Activated CD4-positive, alpha-beta T cell treated with anti-CD3 and anti-CD28 coated beads, Interleukin-2, amount 10 ng/mL, durations not matched to agents 24 days and 14 days (primary cell): Measurements from ENCODE around the gene PPP1R27. TPM values are rescaled to one million over a fixed set of nuclear protein-coding genes. Genes with fewer than 3 reads are reported as not detected.

Source experiments
- DNase-seq: peaks from one replicate; pipeline ENCODE4 v3.0.0; 2022
- H3K27ac Mint-ChIP-seq: one replicate; pipeline ENCODE4 v1.8.0; 2022; ENCODE audit warnings: mild to moderate bottlenecking, mixed read lengths
- H3K27me3 Mint-ChIP-seq: one replicate; pipeline ENCODE4 v1.8.0; 2022; ENCODE audit warnings: mixed read lengths
- H3K36me3 Mint-ChIP-seq: one replicate; pipeline ENCODE4 v1.8.0; 2022; ENCODE audit warnings: low read depth, mild to moderate bottlenecking, mixed read lengths
- H3K4me1 Mint-ChIP-seq: one replicate; pipeline ENCODE4 v1.8.0; 2021; ENCODE audit warnings: mixed read lengths
- H3K4me3 Mint-ChIP-seq: one replicate; pipeline ENCODE4 v1.8.0; 2022; ENCODE audit warnings: mild to moderate bottlenecking, moderate library complexity, mixed read lengths
- H3K9me3 Mint-ChIP-seq: one replicate; pipeline ENCODE4 v1.8.0; 2021; ENCODE audit warnings: mixed read lengths
- intact Hi-C: fragments of 100-400 bp; cut with micrococcal nuclease; formaldehyde crosslinking; loops from one replicate; pipeline ENCODE4 v1.15.1; 2023
- total RNA-seq: library from RNA; stranded (reverse); gene quantifications from 2 replicates; pipeline ENCODE4 v1.2.3, GENCODE V29; 2022

The PPP1R27 gene
- total RNA-seq, 1 donor from 2014 or later = not detected

DNA sequence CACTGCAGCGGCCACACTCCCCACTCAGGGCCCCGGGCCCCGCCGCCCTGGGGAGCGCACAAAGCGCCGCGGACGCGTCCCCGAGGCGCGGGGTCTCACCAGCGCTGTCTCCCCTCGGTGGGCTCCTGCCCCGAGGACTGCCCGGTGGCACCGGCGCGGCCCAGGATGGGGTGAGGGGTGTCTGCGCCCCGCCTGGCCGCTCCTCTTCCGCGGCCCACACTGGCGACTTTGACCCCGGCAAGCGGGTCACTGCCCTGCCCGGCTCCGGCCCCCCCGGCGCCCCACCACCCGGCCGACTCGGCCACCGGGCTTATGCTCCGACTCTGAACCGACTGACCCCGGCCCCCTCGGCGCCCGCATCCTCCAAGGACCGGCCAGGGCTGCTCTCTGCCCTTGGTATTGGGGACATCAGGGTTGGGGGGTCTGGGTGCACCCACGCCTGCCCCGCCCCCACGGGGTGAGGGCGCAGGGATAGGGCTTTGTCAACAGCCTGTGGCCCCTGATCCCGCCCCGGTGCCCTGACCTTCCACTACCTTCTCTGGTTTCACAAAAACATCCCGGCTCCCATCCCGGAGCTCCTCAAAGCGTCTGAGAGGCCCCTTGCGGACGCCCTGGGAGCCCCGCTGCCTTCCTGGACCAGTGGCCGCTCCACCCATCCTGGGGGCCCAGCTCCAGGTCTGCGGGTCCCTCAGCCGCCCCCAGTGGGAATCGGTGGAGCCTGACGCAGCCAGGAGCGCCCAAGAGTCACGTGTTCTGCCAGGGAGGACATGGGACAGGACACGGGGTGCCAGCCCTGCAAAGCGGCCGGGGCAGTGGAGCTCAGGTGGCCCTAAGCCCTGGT is 30.1 kb downstream of the PPP1R27 start:
- Mint-ChIP-seq H3K9me3 (no peaks in the 10 kb centered on the region), H3K36me3 (no peaks in the 10 kb centered on the region), H3K27ac (no peak overlapping the region), H3K4me3 (no peak overlapping the region), H3K27me3 (peaks cover 37% of the 10 kb centered on the region), H3K4me1 (no peaks in the 10 kb centered on the region)
- intact Hi-C loops = no loop called here
- no peak for DNase-seq

DNA sequence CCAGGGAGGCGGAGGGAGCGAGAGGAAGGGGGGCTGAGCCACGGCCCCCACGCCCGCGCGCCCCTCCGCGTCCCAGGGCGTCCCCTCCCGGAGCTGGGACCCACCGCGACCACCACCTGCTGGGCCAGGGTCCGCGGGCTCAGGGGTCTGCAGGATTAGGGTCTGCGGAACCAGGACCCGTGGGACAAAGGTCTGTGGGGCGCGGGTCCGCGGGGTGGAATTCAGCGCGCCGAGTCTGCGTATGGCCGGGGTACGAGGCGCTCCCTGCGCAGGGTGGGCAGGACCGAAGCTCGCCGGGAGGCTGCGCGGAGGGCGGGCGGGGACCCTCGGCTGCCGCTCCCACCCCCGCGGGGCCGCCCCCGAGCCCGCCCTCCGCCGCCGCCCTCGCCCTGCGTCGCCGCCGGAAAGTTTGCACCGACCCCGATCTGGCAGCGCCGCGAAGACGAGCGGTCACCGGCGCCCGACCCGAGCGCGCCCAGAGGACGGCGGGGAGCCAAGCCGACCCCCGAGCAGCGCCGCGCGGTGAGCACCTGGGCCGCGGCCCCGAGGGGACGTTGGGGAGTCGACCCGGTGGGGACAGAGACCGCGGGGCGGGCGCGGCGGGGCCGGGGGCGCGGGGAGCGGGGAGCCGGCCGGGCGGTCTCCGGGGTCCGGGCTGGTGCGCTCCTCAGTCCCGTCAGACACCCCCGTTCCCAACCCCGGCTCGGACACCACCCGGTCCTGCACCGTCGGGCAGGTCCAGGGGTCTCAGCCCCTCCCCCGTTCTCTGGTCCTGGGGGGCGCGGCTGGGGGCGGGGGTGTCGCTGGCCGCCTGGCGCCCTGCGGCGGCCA is 30.9 kb downstream of the PPP1R27 start, which contains the start of gene GCGR:
TSS of gene GCGR (plus strand) at position 423 of the 831 bp plus-strand sequence. CDS start 4,869 bp downstream, outside the sequence.
- Mint-ChIP-seq H3K4me3 (no peak within 1 kb of the TSS), H3K27ac (no peak within 1 kb of the TSS), H3K36me3 (no peaks in the 10 kb centered on the region), H3K9me3 (no peaks in the 10 kb centered on the region), H3K27me3 (peaks cover 37% of the 10 kb centered on the region), H3K4me1 (no peaks in the 10 kb centered on the region)
- DNase-seq = no peak
- intact Hi-C loops = no loop called here

GRCh38 chr17:81802856-81803643 is 31.8 kb downstream of the PPP1R27 start:
- no peaks in the 10 kb centered on the region for H3K36me3 Mint-ChIP-seq
- no peak overlapping the region for H3K27ac Mint-ChIP-seq
- no peaks in the 10 kb centered on the region for H3K4me1 Mint-ChIP-seq
- DNase-seq = no peak
- H3K4me3 Mint-ChIP-seq = no peak overlapping the region
- peaks cover 37% of the 10 kb centered on the region for H3K27me3 Mint-ChIP-seq
- intact Hi-C loops = no loop called here
- no peaks in the 10 kb centered on the region for H3K9me3 Mint-ChIP-seq

GRCh38 chr17:81802048-81802758 is 32.6 kb downstream of the PPP1R27 start:
- Mint-ChIP-seq H3K27me3 (peaks cover 35% of the 10 kb centered on the region), H3K9me3 (no peaks in the 10 kb centered on the region), H3K27ac (no peak overlapping the region), H3K4me3 (no peak overlapping the region), H3K36me3 (no peaks in the 10 kb centered on the region), H3K4me1 (no peaks in the 10 kb centered on the region)
- intact Hi-C loops = no loop called here
- no peak for DNase-seq

- intact Hi-C loops = no loop called here
- no peak for DNase-seq
- no peak overlapping the region for H3K27ac Mint-ChIP-seq
- H3K9me3 Mint-ChIP-seq = no peaks in the 10 kb centered on the region
- H3K36me3 Mint-ChIP-seq = no peaks in the 10 kb centered on the region
- H3K27me3 Mint-ChIP-seq = peaks cover 32% of the 10 kb centered on the region
- no peak overlapping the region for H3K4me3 Mint-ChIP-seq
- H3K4me1 Mint-ChIP-seq = no peaks in the 10 kb centered on the region
Measured at GRCh38 chr17:81801327-81801726, 33.5 kb downstream of the PPP1R27 start.

- intact Hi-C loops = no loop called here
- no peaks in the 10 kb centered on the region for H3K36me3 Mint-ChIP-seq
- no peaks in the 10 kb centered on the region for H3K9me3 Mint-ChIP-seq
- no peaks in the 10 kb centered on the region for H3K4me1 Mint-ChIP-seq
- H3K27ac Mint-ChIP-seq = no peak overlapping the region
- no peak overlapping the region for H3K4me3 Mint-ChIP-seq
- no peak for DNase-seq
- no peaks in the 10 kb centered on the region for H3K27me3 Mint-ChIP-seq
Measured at GRCh38 chr17:81794509-81794908, 40.3 kb downstream of the PPP1R27 start.

DNA sequence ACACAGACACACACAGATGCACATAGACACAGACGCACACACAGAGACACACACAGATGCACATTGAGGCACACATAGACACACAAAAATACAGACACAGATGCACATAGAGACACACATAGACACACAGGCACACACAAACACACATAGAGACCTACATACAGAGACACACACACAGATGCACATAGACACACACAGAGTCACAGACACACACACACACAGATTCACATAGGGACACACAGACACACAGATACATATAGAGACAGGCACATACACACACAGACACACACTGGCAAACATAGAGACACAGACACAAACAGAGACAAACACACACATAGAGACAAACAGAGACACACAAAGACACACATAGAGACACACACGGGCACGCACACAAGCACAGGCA is 40.8 kb downstream of the PPP1R27 start:
- Mint-ChIP-seq H3K4me1 (no peaks in the 10 kb centered on the region), H3K27ac (no peak overlapping the region), H3K9me3 (no peaks in the 10 kb centered on the region), H3K4me3 (no peak overlapping the region), H3K27me3 (no peaks in the 10 kb centered on the region), H3K36me3 (no peaks in the 10 kb centered on the region)
- DNase-seq = no peak
- intact Hi-C loops = no loop called here

DNA sequence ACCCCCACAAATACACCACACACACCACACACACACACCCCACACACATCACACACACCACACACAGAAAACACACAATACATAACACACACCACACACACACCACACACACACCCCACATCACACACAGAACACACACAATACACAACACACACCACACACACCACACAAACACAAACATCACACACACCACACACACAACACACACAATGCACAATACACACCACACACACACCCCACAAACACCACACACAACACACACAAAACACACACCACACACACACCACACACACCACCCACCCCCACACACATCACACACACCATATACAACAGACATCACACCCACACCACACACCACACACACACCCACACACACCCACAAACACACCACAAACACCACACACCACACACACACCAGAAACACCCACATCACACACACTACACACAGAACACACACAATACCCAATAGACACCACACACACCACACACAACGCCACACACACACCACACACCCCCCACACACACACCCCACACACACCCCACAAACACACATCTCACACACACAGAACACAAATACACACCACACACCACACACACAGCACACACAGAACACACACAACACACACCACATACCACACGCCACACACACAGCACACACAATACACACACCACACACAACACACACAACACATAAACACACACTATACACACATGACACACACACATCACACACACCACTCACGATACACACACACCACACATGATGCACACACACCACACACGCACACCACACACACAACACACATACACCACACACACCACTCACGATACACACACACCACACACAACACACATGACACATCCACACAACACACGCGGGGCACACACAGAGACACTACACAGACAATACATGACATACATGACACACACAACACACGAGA is 41.9 kb downstream of the PPP1R27 start:
- Mint-ChIP-seq H3K4me3 (no peak overlapping the region), H3K9me3 (no peaks in the 10 kb centered on the region), H3K27ac (no peak overlapping the region), H3K27me3 (no peaks in the 10 kb centered on the region), H3K36me3 (no peaks in the 10 kb centered on the region), H3K4me1 (no peaks in the 10 kb centered on the region)
- no peak for DNase-seq
- intact Hi-C loops = no loop called here

Other genes with a start within 250 kb of the PPP1R27 start
- 142 and 147 TPM in 2 replicates for gene NPLOC4, start 197.9 kb downstream of the PPP1R27 start, total RNA-seq
- gene TSPAN10, start 197.9 kb downstream of the PPP1R27 start, total RNA-seq = 0.14 and 0.37 TPM in 2 replicates
- gene PDE6G, start 178.5 kb downstream of the PPP1R27 start, total RNA-seq = 3.7 and 5.7 TPM in 2 replicates
- 52.8 and 57.8 TPM in 2 replicates for gene OXLD1, start 168.4 kb downstream of the PPP1R27 start, total RNA-seq
- 54.7 and 60.2 TPM in 2 replicates for gene CCDC137, start 168.3 kb downstream of the PPP1R27 start, total RNA-seq
- 34.9 and 37.6 TPM in 2 replicates for gene ARL16, start 151.3 kb downstream of the PPP1R27 start, total RNA-seq
- gene HGS, start 151.0 kb downstream of the PPP1R27 start, total RNA-seq = 136 and 137 TPM in 2 replicates
- 232 and 233 TPM in 2 replicates for gene MRPL12, start 131.7 kb downstream of the PPP1R27 start, total RNA-seq
- gene SLC25A10, start 122.8 kb downstream of the PPP1R27 start, total RNA-seq = 48.6 and 52.7 TPM in 2 replicates
- not detected in 2 replicates for gene GCGR, start 30.9 kb downstream of the PPP1R27 start, total RNA-seq
- 46.7 and 51.9 TPM in 2 replicates for gene MCRIP1, start 1.8 kb downstream of the PPP1R27 start, total RNA-seq
- 458 and 507 TPM in 2 replicates for gene P4HB, start 25.5 kb upstream of the PPP1R27 start, total RNA-seq
- 697 and 714 TPM in 2 replicates for gene ARHGDIA, start 36.3 kb upstream of the PPP1R27 start, total RNA-seq
- 254 and 264 TPM in 2 replicates for gene ALYREF, start 56.5 kb upstream of the PPP1R27 start, total RNA-seq
- 132 and 135 TPM in 2 replicates for gene ANAPC11, start 56.7 kb upstream of the PPP1R27 start, total RNA-seq
- 0.30 and 0.40 TPM in 2 replicates for gene NPB, start 67.2 kb upstream of the PPP1R27 start, total RNA-seq
- 43.0 and 46.5 TPM in 2 replicates for gene PCYT2, start 76.3 kb upstream of the PPP1R27 start, total RNA-seq
- gene SIRT7, start 83.1 kb upstream of the PPP1R27 start, total RNA-seq = 54.9 and 58.2 TPM in 2 replicates
- gene MAFG, start 92.7 kb upstream of the PPP1R27 start, total RNA-seq = 32.5 and 33.3 TPM in 2 replicates
- 136 and 138 TPM in 2 replicates for gene PYCR1, start 102.2 kb upstream of the PPP1R27 start, total RNA-seq
- not detected in 2 replicates for gene MYADML2, start 112.2 kb upstream of the PPP1R27 start, total RNA-seq
- gene NOTUM, start 126.1 kb upstream of the PPP1R27 start, total RNA-seq = 1.7 and 1.8 TPM in 2 replicates
- gene ASPSCR1, start 142.6 kb upstream of the PPP1R27 start, total RNA-seq = 35.1 and 37.3 TPM in 2 replicates
- 116 and 123 TPM in 2 replicates for gene CENPX, start 187.8 kb upstream of the PPP1R27 start, total RNA-seq
- 39.0 and 40.6 TPM in 2 replicates for gene LRRC45, start 188.3 kb upstream of the PPP1R27 start, total RNA-seq
- 11.5 and 12.1 TPM in 2 replicates for gene RAC3, start 196.6 kb upstream of the PPP1R27 start, total RNA-seq
- gene DCXR, start 202.6 kb upstream of the PPP1R27 start, total RNA-seq = 128 TPM in 2 replicates
- gene RFNG, start 216.8 kb upstream of the PPP1R27 start, total RNA-seq = 21.4 and 30.8 TPM in 2 replicates
- 117 and 118 TPM in 2 replicates for gene GPS1, start 216.8 kb upstream of the PPP1R27 start, total RNA-seq
- 230 and 232 TPM in 2 replicates for gene DUS1L, start 230.8 kb upstream of the PPP1R27 start, total RNA-seq